Left colon (tissue), 2 donors: ENCODE measurements around the gene LMOD2. TPM values are rescaled to one million over a fixed set of nuclear protein-coding genes. Genes with fewer than 3 reads are reported as not detected.
"Not testable (repeated sequence)": the region's sequence is repeated elsewhere in the genome, so short reads cannot be mapped to it uniquely, and the experiment has no call there.

ENCODE experiments used
- ATAC-seq: fragments of 200-7000 bp; cut with Tn5 transposase; one replicate; pipeline ENCODE4 v1.9.1; 2020; ENCODE audit warnings: mild to moderate bottlenecking, moderate library complexity
- DNase-seq, 2 donors: peaks; one replicate each; pipeline ENCODE4 v3.0.0-alpha.2; 2020
- intact Hi-C, 2 donors: fragments of 100-400 bp; cut with DNase I in 1 of 2; cut with micrococcal nuclease in 1 of 2; formaldehyde crosslinking; loops; one replicate each; pipeline versions ENCODE4 v1.11.2 to v1.14.0; 2022; cut with DNase I, micrococcal nuclease
- long read RNA-seq: library from polyadenylated mRNA; unstranded; transcript quantifications from one replicate; pipeline ENCODE4 v2.0.0, GENCODE V29; 2021
- total RNA-seq, 2 donors: library from RNA; stranded (reverse); fragmentation: NEBNext Ultra II Directional; extraction: Animal tissue kit (Norgen Biotek cat#: 25700); gene quantifications; one replicate each; pipeline ENCODE4 v1.2.1, GENCODE V29; 2021
- donor health status: DM: no; HTN: no; CAD: no.
- donor health status: DM: yes; HTN: yes; CAD: no.

The LMOD2 gene, protein sequence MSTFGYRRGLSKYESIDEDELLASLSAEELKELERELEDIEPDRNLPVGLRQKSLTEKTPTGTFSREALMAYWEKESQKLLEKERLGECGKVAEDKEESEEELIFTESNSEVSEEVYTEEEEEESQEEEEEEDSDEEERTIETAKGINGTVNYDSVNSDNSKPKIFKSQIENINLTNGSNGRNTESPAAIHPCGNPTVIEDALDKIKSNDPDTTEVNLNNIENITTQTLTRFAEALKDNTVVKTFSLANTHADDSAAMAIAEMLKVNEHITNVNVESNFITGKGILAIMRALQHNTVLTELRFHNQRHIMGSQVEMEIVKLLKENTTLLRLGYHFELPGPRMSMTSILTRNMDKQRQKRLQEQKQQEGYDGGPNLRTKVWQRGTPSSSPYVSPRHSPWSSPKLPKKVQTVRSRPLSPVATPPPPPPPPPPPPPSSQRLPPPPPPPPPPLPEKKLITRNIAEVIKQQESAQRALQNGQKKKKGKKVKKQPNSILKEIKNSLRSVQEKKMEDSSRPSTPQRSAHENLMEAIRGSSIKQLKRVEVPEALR
- total RNA-seq, result not detected
- long read RNA-seq, result 0 reads

DNA sequence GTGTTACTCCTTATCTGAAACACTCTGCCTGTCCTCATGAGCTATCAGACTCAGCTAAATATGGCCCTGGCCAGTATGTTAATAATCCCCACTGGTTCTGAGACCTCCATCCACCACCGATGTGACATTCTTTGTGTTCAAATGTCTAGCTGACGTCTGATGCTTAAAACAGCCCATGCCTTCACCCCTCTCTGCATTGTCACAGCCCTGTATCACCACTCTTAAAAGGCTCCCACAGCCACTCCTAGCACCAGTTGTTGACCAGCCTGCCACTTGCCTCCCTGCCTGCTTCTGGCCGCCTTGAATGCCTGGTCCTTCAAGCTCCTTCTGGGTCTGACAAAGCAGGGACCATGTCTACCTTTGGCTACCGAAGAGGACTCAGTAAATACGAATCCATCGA, at the start of gene LMOD2:
LMOD2 (plus strand) TSS at position 253 of the 400 bp plus-strand sequence; CDS start at position 351, 98 bp downstream.
- no peak for DNase-seq
- no peak for ATAC-seq
- intact Hi-C loops, result no loop called here

DNA sequence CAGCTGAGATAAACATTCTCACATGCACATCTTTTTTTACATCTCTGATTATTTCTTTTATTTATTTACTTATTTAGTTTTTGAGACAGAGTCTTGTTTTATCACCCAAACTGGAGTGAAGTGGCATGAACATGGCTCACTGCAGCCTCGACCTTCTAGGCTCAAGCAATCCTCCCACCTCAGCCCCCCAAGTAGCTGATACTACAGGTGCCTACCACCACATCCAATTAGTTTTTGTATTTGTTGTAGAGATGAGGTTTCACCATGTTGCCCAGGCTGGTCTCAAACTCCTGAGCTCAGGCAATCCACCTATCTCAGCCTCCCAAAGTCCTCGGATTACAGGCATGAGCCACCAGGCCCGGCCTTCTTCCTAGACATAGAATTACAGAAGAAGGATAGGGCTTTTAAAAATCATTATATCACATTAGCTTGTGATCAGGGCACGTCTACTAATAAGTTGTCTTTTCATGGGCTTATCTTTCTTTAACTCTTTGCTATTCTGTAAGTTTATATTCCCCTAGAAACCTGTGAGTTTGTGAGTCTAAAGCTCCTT, 48.2 kb upstream of the LMOD2 start:
- DNase-seq (no peak), ATAC-seq (no peak)
- intact Hi-C loops, result no loop called here

DNA sequence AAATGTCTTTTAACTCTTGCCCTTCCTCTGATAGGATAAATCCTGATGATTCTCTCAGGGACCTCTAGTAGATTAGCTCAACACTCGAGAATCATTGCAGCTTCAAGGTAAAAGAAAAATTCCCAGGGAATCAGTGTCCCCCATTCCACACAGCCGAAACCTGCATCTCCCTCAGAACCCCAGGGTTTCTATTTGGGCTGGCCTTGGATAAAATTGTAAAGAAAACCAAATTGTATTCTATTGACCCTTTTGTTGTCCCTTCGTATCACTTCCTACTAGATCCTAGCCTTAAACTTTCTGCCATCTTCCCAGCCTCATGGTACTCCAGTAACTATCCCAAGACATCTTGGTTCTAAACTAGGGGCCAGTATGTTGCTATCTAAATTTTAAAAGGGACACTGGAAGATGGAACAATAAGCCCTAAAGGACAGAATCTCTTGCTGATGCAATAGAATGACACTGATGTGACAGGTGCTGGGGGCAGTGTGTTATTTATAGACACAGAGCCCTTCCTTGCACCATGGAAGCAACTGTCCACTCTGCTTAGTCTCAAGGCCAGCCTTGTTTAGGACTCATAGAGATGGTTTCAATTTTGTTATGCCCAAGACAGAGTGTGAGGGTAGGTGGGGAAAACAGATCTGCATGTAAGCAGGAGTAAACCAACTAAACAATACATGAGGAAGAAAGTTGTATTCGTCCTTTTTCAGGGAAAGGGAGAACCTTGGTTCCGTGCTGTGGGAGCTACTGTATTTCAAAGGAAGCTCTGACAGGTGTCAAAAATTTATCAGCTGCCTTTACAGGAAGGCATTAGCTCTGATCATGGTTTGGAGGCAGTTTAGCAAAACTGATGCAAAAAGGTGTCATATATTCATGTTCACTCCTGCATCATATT, 46.4 kb upstream of the LMOD2 start:
- ATAC-seq (no peak), DNase-seq (no peak)
- intact Hi-C loops, result no loop called here

DNA sequence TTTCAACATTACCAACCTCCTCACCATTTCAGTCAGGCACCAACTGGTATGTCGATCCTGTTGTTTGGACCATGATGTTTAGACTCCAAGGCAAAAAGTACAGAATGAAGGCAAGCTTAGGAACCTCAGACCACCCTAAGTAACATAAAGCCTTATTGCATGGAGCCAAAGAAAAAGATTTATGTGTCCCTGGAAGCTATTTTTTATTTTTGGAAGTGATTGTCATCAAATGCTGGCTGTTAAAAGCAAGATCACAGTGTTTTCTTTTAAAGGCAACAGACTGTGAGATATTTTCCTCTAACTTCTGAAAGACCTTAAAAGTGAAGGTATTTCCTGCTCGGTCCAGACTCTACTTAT, 45.8 kb upstream of the LMOD2 start:
- ATAC-seq (no peak), DNase-seq (no peak)
- intact Hi-C loops, result no loop called here

DNA sequence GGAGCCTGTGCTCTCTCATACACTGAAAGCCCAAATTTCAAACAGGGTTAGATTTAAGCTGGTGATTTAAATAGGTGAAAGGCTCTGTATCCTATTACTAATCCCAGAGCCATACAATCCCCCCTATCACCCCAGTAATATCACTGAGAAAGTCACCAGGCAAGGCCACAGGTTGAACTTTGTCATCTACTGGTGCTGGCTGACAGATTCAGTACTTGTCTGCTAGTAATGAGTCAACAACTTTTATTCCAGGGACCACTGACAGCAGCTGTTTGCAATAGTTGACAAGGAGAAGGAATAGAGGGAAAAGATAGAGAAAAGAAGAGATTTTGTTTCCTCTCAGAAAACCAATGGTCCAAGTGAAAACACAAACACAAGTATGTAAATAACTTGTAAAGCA, 43.6 kb upstream of the LMOD2 start:
- intact Hi-C loops, result no loop called here
- DNase-seq (no peak), ATAC-seq (no peak)

DNA sequence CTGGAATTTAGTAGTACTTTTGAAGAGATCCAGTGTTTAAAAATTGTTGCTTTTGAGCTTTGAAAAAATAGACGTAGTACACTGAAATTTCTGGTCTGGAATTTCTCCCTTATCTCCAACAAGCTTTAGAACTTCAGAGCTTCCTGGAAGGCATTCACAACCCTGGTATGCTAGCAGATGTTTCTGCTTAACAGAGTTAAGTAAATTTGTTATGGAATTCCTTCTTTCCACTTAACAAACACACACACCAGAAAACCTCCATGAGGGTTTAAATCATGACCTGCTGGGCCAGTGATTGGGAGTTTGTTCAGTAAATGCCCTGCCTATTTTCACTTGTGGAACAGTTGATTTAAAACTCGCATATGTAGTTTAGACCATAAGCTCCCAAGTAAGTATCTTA, 40.3 kb upstream of the LMOD2 start:
- ATAC-seq, result no peak
- DNase-seq, result no peak
- intact Hi-C loops, result no loop called here

DNA sequence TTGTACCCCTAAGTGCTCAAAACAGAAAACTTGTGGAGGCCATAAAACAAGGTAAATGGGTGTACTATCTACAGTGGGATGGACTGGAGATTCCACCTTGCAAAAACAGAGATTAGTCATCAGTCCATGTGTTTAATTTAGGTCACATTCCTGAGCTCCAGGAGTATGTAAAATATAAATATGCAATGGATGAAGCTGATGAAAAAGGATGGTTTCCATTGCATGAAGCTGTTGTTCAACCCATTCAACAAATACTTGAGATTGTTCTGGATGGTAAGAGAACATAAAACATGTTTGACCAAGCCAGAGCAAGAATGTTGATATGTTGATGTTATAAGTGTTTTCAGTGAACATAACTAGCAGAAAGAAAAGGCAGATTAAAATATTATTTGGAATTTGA, 39.4 kb upstream of the LMOD2 start:
- intact Hi-C loops, result no loop called here
- ATAC-seq (no peak), DNase-seq (no peak)

DNA sequence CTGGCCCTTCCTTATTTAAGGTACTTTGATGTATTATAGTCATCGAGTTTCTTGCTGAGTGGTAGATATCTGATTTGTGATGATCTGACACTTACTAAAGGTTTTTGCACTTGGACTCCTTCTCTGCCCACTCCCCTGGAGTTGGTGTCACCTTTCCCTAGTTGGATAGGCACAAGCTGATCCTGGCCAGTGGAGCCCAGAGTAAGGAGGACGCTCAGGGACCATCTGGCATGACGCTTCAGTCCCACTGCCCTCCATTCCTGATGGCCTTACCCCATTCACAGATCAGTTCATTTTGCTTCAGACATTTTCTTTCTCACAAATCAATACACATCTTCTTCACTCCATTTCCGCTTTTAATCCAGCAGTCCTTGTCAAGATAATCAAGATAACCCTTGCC, 34.0 kb upstream of the LMOD2 start:
- ATAC-seq (no peak), DNase-seq (no peak)
- intact Hi-C loops, result no loop called here

DNA sequence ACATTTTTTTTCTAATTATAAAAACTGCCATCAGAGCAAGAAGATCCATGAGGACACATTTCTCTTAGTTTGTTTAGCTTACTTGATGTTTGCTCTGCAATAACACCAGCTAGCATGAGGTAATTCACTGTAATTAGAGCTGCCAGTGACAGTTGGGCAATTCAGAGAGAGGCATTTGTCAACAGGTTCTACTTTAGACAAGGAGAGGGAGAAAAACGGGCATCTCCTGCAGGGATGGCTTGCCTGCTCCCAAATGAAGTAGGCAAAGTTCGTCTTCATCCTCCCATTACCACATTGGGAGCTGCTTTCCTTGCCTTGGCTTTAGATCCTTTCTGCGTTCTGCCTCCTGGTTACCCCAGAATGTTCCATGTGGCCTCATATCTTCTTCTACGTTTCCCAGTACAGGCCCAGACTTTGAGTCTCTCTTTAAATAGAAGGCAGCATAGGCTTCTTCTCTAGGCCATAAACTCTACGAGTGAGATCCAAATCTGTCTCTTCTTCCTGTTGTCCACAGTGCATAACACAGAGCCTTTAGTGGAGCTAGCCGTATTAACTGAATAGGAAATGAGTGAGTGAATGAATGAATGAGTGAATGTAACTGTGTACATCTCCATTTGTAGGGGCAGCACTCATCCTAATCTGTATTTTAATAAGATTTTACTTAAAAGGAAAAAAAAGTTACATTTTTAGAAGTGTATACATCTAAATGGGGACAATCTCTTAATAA, 32.8 kb upstream of the LMOD2 start:
- ATAC-seq (peak; percentile 97), DNase-seq (no peak)
- intact Hi-C loops, result no loop called here

DNA sequence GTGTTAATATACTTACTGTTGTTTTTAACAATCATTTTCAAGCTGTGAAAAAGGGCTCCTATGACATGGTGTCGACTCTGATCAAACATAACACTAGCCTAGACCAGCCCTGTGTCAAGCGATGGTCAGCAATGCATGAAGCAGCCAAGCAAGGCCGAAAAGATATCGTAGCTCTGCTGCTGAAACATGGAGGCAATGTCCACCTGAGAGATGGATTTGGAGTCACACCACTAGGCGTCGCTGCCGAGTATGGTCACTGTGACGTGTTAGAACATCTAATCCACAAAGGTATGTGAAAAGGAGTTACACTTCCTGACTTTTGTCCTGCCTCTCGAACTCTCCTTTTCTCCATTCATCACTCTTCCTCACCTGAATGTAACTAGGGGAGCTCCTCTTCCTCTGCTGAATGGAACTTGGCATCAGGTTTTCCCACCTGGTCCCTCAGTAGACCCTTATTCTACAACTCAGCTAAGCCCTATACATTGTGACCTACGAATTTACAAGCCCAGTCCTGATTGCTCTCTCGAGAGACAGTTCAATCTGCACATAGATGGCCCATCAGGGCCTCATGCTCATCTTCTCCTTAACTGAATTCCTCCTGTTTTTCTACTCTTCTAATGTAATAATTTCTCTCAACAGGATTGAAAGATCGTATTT, 31.0 kb upstream of the LMOD2 start:
- peak in 1 of 2 donors; percentile 41 for DNase-seq
- intact Hi-C loops, result no loop called here
- ATAC-seq, result no peak

DNA sequence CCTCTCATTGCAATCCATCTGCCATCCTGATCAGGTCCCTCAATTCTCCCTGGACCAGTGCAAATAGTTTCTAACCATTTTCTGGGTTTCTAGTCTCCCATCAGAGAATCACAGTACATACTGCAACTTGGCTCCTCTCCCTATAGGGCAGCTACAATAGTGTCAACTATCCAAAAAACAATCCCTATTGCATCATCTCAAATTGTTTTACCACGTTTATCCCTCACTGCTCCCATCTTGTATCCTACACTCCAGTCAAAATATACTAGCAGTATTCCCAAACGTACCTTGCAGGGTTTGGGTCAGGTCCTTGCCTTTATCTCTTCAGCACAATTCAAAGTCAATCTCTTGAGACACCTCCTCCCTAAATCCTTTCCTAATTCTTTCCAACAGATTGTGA, 30.4 kb upstream of the LMOD2 start:
- ATAC-seq, result no peak
- no peak for DNase-seq
- intact Hi-C loops, result no loop called here

DNA sequence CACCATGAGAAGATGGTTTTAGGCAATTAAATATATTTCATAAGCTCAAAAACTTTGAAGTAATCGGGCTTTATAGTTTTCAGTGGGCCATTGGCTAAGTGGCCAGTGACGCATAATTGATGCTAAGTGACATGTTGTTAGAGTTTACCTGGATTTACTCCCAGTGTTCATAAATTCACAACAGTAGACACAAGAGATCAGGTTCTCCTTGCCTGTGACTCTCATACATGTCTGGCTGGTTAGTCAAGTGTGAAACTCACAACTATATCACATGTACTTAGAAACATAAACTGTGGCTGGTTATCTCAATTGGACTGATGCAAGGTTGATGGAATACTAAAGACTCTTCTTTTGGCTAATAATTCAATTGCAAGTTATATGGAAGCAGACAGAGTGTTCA, 27.8 kb upstream of the LMOD2 start:
- ATAC-seq, result no peak
- no peak for DNase-seq
- intact Hi-C loops, result no loop called here

DNA sequence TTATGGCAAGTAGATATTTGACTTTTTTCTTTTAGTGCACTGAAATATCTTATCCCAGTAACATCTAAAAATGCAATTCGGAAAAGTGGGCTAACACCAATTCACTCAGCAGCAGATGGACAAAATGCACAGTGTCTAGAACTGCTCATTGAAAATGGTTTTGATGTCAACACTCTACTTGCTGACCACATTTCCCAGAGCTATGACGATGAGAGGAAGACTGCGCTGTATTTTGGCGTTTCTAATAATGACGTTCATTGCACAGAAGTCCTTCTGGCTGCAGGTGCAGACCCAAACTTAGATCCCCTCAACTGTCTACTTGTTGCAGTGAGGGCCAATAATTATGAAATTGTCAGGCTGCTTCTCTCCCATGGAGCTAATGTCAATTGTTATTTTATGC, 26.8 kb upstream of the LMOD2 start:
- no peak for ATAC-seq
- intact Hi-C loops, result no loop called here

DNA sequence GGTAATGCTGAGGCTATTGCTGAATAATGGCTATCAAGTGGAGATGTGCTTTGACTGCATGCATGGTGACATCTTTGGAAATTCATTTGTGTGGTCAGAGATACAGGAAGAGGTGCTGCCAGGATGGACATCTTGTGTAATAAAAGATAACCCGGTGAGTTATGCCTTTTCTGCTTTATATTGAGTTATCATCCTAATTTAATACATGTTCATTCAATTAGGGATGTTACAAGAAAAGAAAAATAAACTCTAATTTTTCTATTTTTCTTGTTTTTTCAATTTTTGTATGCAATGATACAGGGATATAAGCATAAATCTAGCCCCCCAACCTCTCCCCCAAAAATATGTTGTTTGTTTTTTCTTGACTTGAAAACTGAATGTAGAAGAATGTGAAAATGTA, 26.4 kb upstream of the LMOD2 start:
- no peak for ATAC-seq
- intact Hi-C loops, result no loop called here
- no peak for DNase-seq

More for the DNA sequence above, 26.8 kb upstream of the LMOD2 start:
- DNase-seq, result no peak

DNA sequence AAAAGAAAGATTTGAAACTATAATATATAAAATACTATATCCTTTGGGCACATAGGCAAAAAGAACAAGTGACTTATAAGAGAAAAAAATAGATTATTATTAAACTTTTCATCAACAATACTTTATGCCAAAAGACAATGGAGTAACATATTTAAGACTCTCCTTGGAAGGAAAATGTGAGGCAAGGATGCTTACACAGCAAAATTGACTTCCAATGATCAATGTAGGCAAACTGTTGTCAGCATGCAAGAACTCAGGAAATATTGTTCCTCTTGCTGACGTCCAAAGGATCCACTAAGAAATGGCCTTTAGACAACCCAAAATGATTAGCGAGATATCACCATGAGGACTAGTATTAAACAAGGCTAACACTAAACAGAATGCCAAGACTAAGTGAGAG, 22.9 kb upstream of the LMOD2 start:
- ATAC-seq (no peak), DNase-seq (no peak)
- intact Hi-C loops, result no loop called here

DNA sequence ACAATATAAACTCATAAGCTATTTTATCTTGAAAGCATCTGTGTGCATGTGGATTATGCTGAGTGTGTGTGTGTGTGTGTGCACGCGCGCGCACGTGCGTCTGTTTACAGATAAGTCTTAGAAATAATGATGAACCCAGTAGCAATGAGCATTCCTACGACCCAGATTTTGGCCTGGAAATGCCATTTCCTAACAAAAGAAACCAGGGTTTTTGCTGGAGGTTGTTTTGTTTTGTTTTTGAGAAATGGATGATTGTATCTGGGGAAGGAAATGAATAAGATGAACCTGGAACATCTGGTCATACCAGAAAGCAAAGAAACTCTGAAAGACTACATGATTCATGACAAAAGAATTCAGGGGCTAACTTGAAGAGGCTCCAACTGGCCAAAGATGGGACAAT, 22.1 kb upstream of the LMOD2 start:
- no peak for DNase-seq
- no peak for ATAC-seq
- intact Hi-C loops, result no loop called here

DNA sequence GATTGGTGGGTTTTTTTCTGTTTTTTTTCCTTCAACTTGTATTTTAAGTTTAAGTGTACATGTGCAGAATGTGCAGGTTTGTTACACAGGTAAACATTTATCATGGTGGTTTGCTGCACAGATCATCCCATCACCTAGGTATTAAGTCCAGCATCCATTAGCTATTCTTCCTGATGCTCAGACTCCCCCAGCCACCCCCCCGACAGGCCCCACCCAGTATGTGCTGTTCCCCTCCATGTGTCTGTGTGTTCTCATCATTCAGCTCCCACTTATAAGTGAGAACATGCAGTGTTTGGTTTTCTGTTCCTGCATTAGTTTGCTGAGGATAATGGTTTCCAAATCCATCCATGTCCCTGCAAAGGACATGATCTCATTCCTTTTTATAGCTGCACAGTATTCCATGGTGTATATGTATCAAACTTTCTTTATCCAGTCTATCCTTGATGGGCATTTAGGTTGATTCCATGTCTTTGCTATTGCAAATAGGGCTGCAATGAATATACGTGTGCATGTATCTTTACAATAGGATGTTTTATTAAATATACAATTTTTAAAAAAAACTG, 21.6 kb upstream of the LMOD2 start:
- intact Hi-C loops, DNase-seq, ATAC-seq: not testable (repeated sequence)
